ENCODE results near the gene REXO5.
"Not testable (repeated sequence)": the region's sequence is repeated elsewhere in the genome, so short reads cannot be mapped to it uniquely, and the experiment has no call there.

Gene REXO5

GRCh38 chr16:20849589-20850390, 43.5 kb downstream of the REXO5 start:
- DNase-seq (ENCODE audit: low spot score) = peak; percentile 62

- no peak for DNase-seq (ENCODE audit: low spot score)
Measured at GRCh38 chr16:20850981-20851380, 44.7 kb downstream of the REXO5 start.

GRCh38 chr16:20851601-20852000, 45.3 kb downstream of the REXO5 start:
- DNase-seq (ENCODE audit: low spot score) = peak; percentile 58

- DNase-seq (ENCODE audit: low spot score) = no peak
Measured at GRCh38 chr16:20853143-20853542, 46.8 kb downstream of the REXO5 start.

- DNase-seq (ENCODE audit: low spot score) = peak; percentile 58
Measured at GRCh38 chr16:20853981-20854620, 47.8 kb downstream of the REXO5 start.

- no peak for DNase-seq (ENCODE audit: low spot score)
Measured at GRCh38 chr16:20854963-20855362, 48.6 kb downstream of the REXO5 start.

GRCh38 chr16:20857281-20857680, 51.0 kb downstream of the REXO5 start:
- DNase-seq (ENCODE audit: low spot score) = no peak

GRCh38 chr16:20859229-20859628, 52.9 kb downstream of the REXO5 start:
- DNase-seq (ENCODE audit: low spot score) = no peak

- no peak for DNase-seq (ENCODE audit: low spot score)
Measured at GRCh38 chr16:20859699-20860098, 53.4 kb downstream of the REXO5 start.

GRCh38 chr16:20860361-20860760, 54.0 kb downstream of the REXO5 start:
- DNase-seq (ENCODE audit: low spot score) = no peak

GRCh38 chr16:20860995-20861394, 54.7 kb downstream of the REXO5 start:
- not testable (repeated sequence) for DNase-seq (ENCODE audit: low spot score)

- DNase-seq (ENCODE audit: low spot score) = no peak
Measured at GRCh38 chr16:20862162-20862960, 56.0 kb downstream of the REXO5 start.

GRCh38 chr16:20864376-20864775, 58.0 kb downstream of the REXO5 start:
- not testable (repeated sequence) for DNase-seq (ENCODE audit: low spot score)

- peak; percentile 51 for DNase-seq (ENCODE audit: low spot score)
Measured at GRCh38 chr16:20865420-20866131, 59.2 kb downstream of the REXO5 start.

- DNase-seq (ENCODE audit: low spot score) = peak; percentile 82
Measured at GRCh38 chr16:20866145-20866772, 59.9 kb downstream of the REXO5 start.

GRCh38 chr16:20866801-20867200, 60.5 kb downstream of the REXO5 start:
- DNase-seq (ENCODE audit: low spot score) = no peak

GRCh38 chr16:20867585-20867984, 61.3 kb downstream of the REXO5 start:
- no peak for DNase-seq (ENCODE audit: low spot score)

GRCh38 chr16:20868890-20869289, 62.6 kb downstream of the REXO5 start:
- DNase-seq (ENCODE audit: low spot score) = peak; percentile 47

GRCh38 chr16:20870122-20870820, 63.9 kb downstream of the REXO5 start:
- no peak for DNase-seq (ENCODE audit: low spot score)

GRCh38 chr16:20871258-20871657, 64.9 kb downstream of the REXO5 start:
- DNase-seq (ENCODE audit: low spot score) = no peak

Measured in kidney tubule cell (primary cell).